ENCODE measurements around the gene UBA5.

GRCh38 chr3:132616780-132617179 lies 43.3 kb upstream of the UBA5 start:
- TF ChIP-seq CTCF (IDR thresholded peaks at IDR 0.05) = no peak
- no peak for TF ChIP-seq POLR2A (IDR thresholded peaks at IDR 0.05)
- no peak for TF ChIP-seq POLR2AphosphoS5 (IDR thresholded peaks at IDR 0.05)

All from upper lobe of left lung (tissue), 4 donors.